Measurements from ENCODE around the gene CEACAM20.

GRCh38 chr19:44496711-44497110, 32.8 kb downstream of the CEACAM20 start:
- TF ChIP-seq, protein P1, sequence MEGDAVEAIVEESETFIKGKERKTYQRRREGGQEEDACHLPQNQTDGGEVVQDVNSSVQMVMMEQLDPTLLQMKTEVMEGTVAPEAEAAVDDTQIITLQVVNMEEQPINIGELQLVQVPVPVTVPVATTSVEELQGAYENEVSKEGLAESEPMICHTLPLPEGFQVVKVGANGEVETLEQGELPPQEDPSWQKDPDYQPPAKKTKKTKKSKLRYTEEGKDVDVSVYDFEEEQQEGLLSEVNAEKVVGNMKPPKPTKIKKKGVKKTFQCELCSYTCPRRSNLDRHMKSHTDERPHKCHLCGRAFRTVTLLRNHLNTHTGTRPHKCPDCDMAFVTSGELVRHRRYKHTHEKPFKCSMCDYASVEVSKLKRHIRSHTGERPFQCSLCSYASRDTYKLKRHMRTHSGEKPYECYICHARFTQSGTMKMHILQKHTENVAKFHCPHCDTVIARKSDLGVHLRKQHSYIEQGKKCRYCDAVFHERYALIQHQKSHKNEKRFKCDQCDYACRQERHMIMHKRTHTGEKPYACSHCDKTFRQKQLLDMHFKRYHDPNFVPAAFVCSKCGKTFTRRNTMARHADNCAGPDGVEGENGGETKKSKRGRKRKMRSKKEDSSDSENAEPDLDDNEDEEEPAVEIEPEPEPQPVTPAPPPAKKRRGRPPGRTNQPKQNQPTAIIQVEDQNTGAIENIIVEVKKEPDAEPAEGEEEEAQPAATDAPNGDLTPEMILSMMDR (conservative IDR thresholded peaks at IDR 0.05; ENCODE audit: low read depth, low read length): no peak
- TF ChIP-seq EZH2 (IDR thresholded peaks at IDR 0.05; ENCODE audit: borderline replicate concordance, low read depth, low read length, poor library complexity, severe bottlenecking): no peak

Data from A673 (cell line).